GM20000 (cell line): ENCODE results near the gene DENND5B.

Experiments used
- DNase-seq: peaks from one replicate; pipeline ENCODE4 v3.0.0; 2012; ENCODE audit warnings: low spot score
- TF ChIP-seq, protein P1 (sequence below): IDR thresholded peaks from 2 replicates; pipeline ENCODE4 v1.5.1; 2012; ENCODE audit warnings: mild to moderate bottlenecking, control low read depth; ENCODE audit errors: extremely low read depth, missing control alignments

DENND5B gene

DNA sequence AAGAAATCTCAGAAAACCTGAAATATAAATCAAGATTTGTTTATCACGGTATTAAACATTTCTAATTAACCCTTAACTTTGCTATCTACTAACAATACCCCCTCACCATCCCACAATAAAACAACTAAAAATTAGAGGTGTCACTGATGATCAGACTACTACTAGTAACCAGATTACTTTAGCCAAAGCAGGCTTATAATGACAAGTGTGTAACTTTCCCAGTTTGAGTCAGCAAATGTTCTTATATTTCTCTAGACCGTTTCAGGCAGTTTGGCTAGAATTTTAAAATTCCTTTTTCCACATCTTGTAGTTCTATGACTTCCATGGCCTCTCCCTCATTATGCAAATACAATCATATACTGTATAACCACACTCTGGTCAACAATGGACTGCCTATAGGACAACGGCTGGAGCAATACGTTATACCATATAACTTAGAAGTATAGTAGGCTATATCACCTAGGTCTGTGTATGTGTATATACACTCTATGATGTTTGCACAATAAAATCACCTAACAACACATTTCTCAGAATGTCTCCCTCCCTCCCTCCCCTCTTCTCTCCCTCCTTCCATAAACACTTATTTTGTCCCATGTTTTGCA lies 102.1 kb downstream of the DENND5B start:
- TF ChIP-seq, protein P1, sequence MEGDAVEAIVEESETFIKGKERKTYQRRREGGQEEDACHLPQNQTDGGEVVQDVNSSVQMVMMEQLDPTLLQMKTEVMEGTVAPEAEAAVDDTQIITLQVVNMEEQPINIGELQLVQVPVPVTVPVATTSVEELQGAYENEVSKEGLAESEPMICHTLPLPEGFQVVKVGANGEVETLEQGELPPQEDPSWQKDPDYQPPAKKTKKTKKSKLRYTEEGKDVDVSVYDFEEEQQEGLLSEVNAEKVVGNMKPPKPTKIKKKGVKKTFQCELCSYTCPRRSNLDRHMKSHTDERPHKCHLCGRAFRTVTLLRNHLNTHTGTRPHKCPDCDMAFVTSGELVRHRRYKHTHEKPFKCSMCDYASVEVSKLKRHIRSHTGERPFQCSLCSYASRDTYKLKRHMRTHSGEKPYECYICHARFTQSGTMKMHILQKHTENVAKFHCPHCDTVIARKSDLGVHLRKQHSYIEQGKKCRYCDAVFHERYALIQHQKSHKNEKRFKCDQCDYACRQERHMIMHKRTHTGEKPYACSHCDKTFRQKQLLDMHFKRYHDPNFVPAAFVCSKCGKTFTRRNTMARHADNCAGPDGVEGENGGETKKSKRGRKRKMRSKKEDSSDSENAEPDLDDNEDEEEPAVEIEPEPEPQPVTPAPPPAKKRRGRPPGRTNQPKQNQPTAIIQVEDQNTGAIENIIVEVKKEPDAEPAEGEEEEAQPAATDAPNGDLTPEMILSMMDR: no peak
- no peak for DNase-seq

DNA sequence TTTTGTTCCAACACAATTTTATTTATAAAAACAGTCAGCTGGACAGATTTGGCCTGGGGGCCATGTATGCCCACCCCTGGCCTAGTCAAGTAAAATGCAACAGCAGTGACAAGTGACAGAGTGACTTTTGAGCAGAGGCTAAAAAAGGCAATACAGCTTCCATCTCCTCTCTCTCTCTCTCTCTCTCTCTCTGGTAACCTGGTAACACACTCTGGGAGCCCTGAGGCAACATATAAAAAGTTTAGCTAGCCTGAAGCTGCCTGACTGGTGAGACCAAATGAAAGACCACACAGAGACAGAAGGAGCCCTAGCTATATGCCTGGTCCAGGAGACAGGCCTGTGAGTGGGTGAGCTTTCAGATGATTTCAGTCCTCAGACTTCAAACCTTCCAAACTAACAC lies 105.4 kb downstream of the DENND5B start:
- no peak for DNase-seq
- TF ChIP-seq, protein P1: no peak

DNA sequence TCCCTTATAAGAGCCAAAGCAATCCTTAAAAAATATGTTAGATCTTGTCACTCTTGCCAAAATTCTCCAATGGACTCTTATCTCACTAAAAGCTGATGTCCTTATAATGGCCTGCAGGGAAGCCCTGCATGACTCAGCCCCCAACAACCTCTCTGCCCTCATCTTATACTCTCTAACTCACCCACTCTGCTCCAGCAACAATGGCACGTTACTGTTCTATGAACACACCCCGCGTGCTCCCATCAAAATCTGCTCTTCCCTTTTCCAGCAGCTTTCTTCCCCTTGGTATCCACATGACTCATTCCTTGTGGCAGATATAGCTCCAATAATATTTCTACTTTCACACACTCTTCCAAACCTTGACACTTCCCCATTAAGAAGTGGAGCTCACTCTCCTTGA lies 108.1 kb downstream of the DENND5B start:
- no peak for DNase-seq
- TF ChIP-seq, protein P1: no peak

DNA sequence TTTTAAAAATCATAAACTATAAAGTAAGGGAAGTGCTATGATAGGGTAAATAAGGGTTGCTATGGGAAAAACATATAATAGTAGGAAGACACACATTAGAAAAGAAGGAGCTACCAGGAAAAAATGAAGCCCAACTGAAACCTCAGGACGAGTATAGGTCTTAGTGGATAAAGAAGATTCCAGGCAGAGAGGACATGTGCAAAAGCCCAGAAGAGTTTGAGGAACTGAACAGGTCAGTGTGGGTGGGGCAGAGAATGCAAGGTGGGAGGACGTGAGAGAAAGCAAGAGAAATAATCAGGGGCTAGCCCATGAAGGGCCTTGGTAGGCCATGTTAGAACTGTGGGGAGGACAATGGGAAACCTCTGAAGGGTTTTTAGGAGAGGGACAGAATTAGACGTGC lies 109.5 kb downstream of the DENND5B start:
- DNase-seq: no peak
- TF ChIP-seq, protein P1: no peak

DNA sequence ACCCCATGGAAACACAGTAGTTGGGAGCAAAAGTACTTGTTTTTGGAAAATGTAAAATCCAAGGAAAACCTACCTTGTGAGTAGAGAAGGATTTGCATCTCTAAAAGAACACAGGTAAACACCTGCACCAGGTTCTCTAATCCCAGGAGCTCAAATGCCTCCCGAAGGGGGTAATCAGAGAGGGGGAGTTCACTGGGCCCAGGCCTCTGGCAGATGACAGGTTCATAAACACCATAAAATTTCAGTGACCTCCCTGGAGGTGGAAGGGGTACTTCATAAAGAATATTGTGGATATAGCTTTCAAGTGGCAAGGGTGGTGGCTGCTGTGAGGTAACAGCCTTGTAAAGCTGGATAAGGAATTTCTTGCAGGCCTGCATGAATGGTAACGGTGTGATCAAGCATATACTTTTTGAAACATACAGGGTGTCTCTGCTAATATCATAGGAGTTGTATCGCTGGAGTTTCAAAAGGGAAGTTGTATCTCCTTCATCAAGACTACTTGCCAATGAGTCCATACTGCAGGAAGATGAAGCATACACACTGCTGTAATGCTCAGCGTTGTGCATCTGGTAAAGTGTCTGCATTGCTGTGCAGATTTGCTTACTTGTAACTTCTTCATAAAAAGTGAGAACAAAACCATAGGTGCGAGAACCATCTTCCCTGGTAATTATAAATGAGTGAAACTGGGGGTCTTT lies 111.3 kb downstream of the DENND5B start:
- DNase-seq: no peak
- TF ChIP-seq, protein P1: no peak

DNA sequence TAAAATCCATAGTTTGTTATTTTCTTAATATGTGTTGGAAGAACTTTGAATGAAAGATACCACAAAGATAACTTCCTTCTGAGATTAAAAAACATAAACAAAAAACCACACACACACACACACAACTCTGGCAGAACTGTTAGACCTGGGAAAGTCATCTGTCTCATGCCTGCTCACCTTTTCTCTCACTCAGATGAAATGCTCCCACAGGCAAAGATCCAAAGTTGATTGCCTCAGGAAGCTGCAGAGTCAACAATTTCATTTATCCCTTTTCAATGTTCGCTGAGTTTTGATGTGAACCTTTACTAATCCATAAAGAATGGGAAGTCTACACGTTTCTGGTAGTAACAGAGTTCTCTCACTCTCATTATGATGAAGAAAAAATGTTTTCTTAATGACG lies 112.0 kb downstream of the DENND5B start:
- no peak for DNase-seq
- TF ChIP-seq, protein P1: no peak

DNA sequence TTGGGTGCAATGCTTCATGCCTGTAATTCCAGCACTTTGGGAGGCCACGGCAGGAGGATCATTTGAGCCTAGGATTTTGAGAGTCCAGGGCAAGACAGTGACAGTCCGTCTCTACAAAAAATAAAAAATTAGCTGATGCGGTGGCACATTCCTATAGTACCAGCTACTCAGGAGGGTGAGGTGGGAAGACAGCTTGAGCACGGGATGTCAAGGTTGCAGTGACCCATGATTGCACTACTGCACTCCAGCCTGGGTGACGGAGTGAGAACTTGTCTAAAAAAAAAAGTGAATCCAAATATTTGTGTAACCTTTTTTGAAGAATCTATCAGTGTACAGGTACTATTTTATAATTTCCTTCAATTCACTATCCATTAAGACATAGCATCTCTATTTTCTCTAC lies 112.5 kb downstream of the DENND5B start:
- DNase-seq: no peak
- TF ChIP-seq, protein P1: no peak
